ENCODE results near the gene RHEB. TPM values are rescaled to one million over a fixed set of nuclear protein-coding genes. Genes with fewer than 3 reads are reported as not detected.
A peak's percentile ranks its signal among the peaks of the same experiment; 100 is the strongest.

Gene RHEB
- polyA plus RNA-seq, 3 donors from 2014 or later, result 61.2 to 70.2 (median 61.8) TPM

- H3K36me3 Mint-ChIP-seq, result peaks cover 9 to 32% (median 10%) of the 10 kb centered on the region in 3 donors
- peaks cover 19 to 56% of the 10 kb centered on the region in 2 donors for H3K4me1 Mint-ChIP-seq
- H3K27ac Mint-ChIP-seq, result peak overlapping the region in 1 of 6 donors; percentile 40
- H3K4me3 Mint-ChIP-seq, result no peak overlapping the region
- DNase-seq, result no peak
- H3K27me3 Mint-ChIP-seq (ENCODE audit: low read depth in 3 of 3), result peaks cover 0 to 2% (median 1%) of the 10 kb centered on the region in 3 donors
- H3K9me3 Mint-ChIP-seq, result no peaks in the 10 kb centered on the region
Observed at GRCh38 chr7:151488096-151488495, 31.6 kb downstream of the RHEB start.

GRCh38 chr7:151487228-151487627 lies 32.5 kb downstream of the RHEB start:
- Mint-ChIP-seq H3K4me3 (no peak overlapping the region), H3K4me1 (peaks cover 23 to 61% of the 10 kb centered on the region in 2 donors), H3K36me3 (peaks cover 9 to 32% (median 14%) of the 10 kb centered on the region in 3 donors), H3K27ac (peak overlapping the region in 1 of 6 donors; percentile 73), H3K9me3 (no peaks in the 10 kb centered on the region), H3K27me3 (ENCODE audit: low read depth in 3 of 3) (no peaks in the 10 kb centered on the region)
- no peak for DNase-seq

- no peaks in the 10 kb centered on the region for H3K27me3 Mint-ChIP-seq (ENCODE audit: low read depth in 3 of 3)
- peak overlapping the region in 3 of 6 donors; percentile 34 to 76 (median 68) for H3K27ac Mint-ChIP-seq
- peaks cover 29 to 66% of the 10 kb centered on the region in 2 donors for H3K4me1 Mint-ChIP-seq
- H3K9me3 Mint-ChIP-seq, result no peaks in the 10 kb centered on the region
- no peak for DNase-seq
- H3K36me3 Mint-ChIP-seq, result peaks cover 9 to 32% (median 14%) of the 10 kb centered on the region in 3 donors
- H3K4me3 Mint-ChIP-seq, result no peak overlapping the region
Observed at GRCh38 chr7:151486074-151486473, 33.6 kb downstream of the RHEB start.

- no peaks in the 10 kb centered on the region for H3K27me3 Mint-ChIP-seq (ENCODE audit: low read depth in 3 of 3)
- H3K36me3 Mint-ChIP-seq, result peaks cover 5 to 29% (median 14%) of the 10 kb centered on the region in 3 donors
- H3K9me3 Mint-ChIP-seq, result no peaks in the 10 kb centered on the region
- H3K4me1 Mint-ChIP-seq, result peaks cover 29 to 70% of the 10 kb centered on the region in 2 donors
- no peak for DNase-seq
- H3K27ac Mint-ChIP-seq, result peak overlapping the region in 2 of 6 donors; percentile 1 to 36
- no peak overlapping the region for H3K4me3 Mint-ChIP-seq
Observed at GRCh38 chr7:151484971-151485707, 34.6 kb downstream of the RHEB start.

- DNase-seq, result no peak
- Mint-ChIP-seq H3K36me3 (peaks cover 5 to 21% (median 11%) of the 10 kb centered on the region in 3 donors), H3K4me1 (peaks cover 32 to 77% of the 10 kb centered on the region in 2 donors), H3K9me3 (no peaks in the 10 kb centered on the region), H3K4me3 (no peak overlapping the region), H3K27ac (peak overlapping the region in 3 of 6 donors; percentile 2 to 60 (median 22)), H3K27me3 (ENCODE audit: low read depth in 3 of 3) (peaks cover 0 to 2% (median 0%) of the 10 kb centered on the region in 3 donors)
Observed at GRCh38 chr7:151483711-151483983, 36.0 kb downstream of the RHEB start.

- H3K27me3 Mint-ChIP-seq (ENCODE audit: low read depth in 3 of 3), result peaks cover 0 to 2% (median 0%) of the 10 kb centered on the region in 3 donors
Observed at GRCh38 chr7:151482883-151483710, 36.6 kb downstream of the RHEB start.

GRCh38 chr7:151481650-151482505 lies 37.8 kb downstream of the RHEB start:
- Mint-ChIP-seq H3K36me3 (peaks cover 0 to 11% (median 11%) of the 10 kb centered on the region in 3 donors), H3K27me3 (ENCODE audit: low read depth in 3 of 3) (peaks cover 0 to 2% (median 0%) of the 10 kb centered on the region in 3 donors), H3K4me3 (no peak overlapping the region), H3K9me3 (no peaks in the 10 kb centered on the region), H3K4me1 (peaks cover 32 to 77% of the 10 kb centered on the region in 2 donors), H3K27ac (peak overlapping the region; percentile 2 to 78 (median 48))
- no peak for DNase-seq

More at GRCh38 chr7:151482883-151483710, 36.6 kb downstream of the RHEB start:
- H3K9me3 Mint-ChIP-seq, result no peaks in the 10 kb centered on the region
- peaks cover 32 to 74% of the 10 kb centered on the region in 2 donors for H3K4me1 Mint-ChIP-seq
- no peak for DNase-seq
- no peak overlapping the region for H3K4me3 Mint-ChIP-seq
- peak overlapping the region; percentile 2 to 78 (median 42) for H3K27ac Mint-ChIP-seq
- H3K36me3 Mint-ChIP-seq, result peaks cover 5 to 19% (median 11%) of the 10 kb centered on the region in 3 donors

GRCh38 chr7:151477867-151478266 lies 41.8 kb downstream of the RHEB start:
- no peak for DNase-seq
- Mint-ChIP-seq H3K4me3 (no peak overlapping the region), H3K36me3 (peaks cover 0 to 2% (median 0%) of the 10 kb centered on the region in 3 donors), H3K4me1 (peaks cover 39 to 68% of the 10 kb centered on the region in 2 donors), H3K27ac (no peak overlapping the region), H3K9me3 (no peaks in the 10 kb centered on the region), H3K27me3 (ENCODE audit: low read depth in 3 of 3) (peaks cover 0 to 2% (median 0%) of the 10 kb centered on the region in 3 donors)

GRCh38 chr7:151472644-151473380 lies 46.9 kb downstream of the RHEB start:
- H3K9me3 Mint-ChIP-seq, result no peaks in the 10 kb centered on the region
- H3K27me3 Mint-ChIP-seq (ENCODE audit: low read depth in 3 of 3), result peaks cover 0 to 8% (median 4%) of the 10 kb centered on the region in 3 donors
- peak overlapping the region; percentile 23 to 50 (median 33) for H3K4me3 Mint-ChIP-seq
- peak overlapping the region; percentile 41 to 71 (median 59) for H3K27ac Mint-ChIP-seq
- peaks cover 51 to 77% of the 10 kb centered on the region in 2 donors for H3K4me1 Mint-ChIP-seq
- H3K36me3 Mint-ChIP-seq, result peaks cover 10 to 26% (median 17%) of the 10 kb centered on the region in 3 donors
- DNase-seq, result no peak

- peaks cover 48 to 63% of the 10 kb centered on the region in 2 donors for H3K4me1 Mint-ChIP-seq
- no peak for DNase-seq
- H3K4me3 Mint-ChIP-seq, result no peak overlapping the region
- H3K27ac Mint-ChIP-seq, result peak overlapping the region in 3 of 6 donors; percentile 40 to 71 (median 61)
- H3K27me3 Mint-ChIP-seq (ENCODE audit: low read depth in 3 of 3), result peaks cover 0 to 9% (median 4%) of the 10 kb centered on the region in 3 donors
- no peaks in the 10 kb centered on the region for H3K9me3 Mint-ChIP-seq
- H3K36me3 Mint-ChIP-seq, result peaks cover 15 to 39% (median 23%) of the 10 kb centered on the region in 3 donors
Observed at GRCh38 chr7:151470711-151471110, 49.0 kb downstream of the RHEB start.

- Mint-ChIP-seq H3K4me1 (peaks cover 46 to 60% of the 10 kb centered on the region in 2 donors), H3K9me3 (no peaks in the 10 kb centered on the region), H3K36me3 (peaks cover 22 to 51% (median 29%) of the 10 kb centered on the region in 3 donors), H3K27me3 (ENCODE audit: low read depth in 3 of 3) (peaks cover 0 to 9% (median 4%) of the 10 kb centered on the region in 3 donors), H3K27ac (peak overlapping the region in 4 of 6 donors; percentile 3 to 78 (median 44)), H3K4me3 (no peak overlapping the region)
- DNase-seq, result no peak
Observed at GRCh38 chr7:151469281-151469680, 50.4 kb downstream of the RHEB start.

- no peak for DNase-seq
- Mint-ChIP-seq H3K4me3 (peak overlapping the region in 1 of 5 donors; percentile 19), H3K27ac (peak overlapping the region in 4 of 6 donors; percentile 9 to 78 (median 47)), H3K27me3 (ENCODE audit: low read depth in 3 of 3) (peaks cover 0 to 12% (median 4%) of the 10 kb centered on the region in 3 donors), H3K36me3 (peaks cover 30 to 59% (median 37%) of the 10 kb centered on the region in 3 donors), H3K4me1 (peaks cover 38 to 53% of the 10 kb centered on the region in 2 donors), H3K9me3 (peaks cover 0 to 2% (median 0%) of the 10 kb centered on the region in 6 donors)
Observed at GRCh38 chr7:151468217-151469018, 51.3 kb downstream of the RHEB start.
